OCI-LY1 (cell line): ENCODE results near the gene FBXO15.

ENCODE experiments used
- H2AFZ ChIP-seq: fragments of 200-600 bp; sonication (generic), shearing (Covaris generic); 2 replicates; pipeline ENCODE4 v1.6.0; 2014; ENCODE audit warnings: antibody characterized with exemption, mild to moderate bottlenecking, low read length
- H3F3A ChIP-seq: fragments of 200-600 bp; sonication (generic), shearing (Covaris generic); 2 replicates; pipeline ENCODE4 v1.6.0; 2014; ENCODE audit warnings: mild to moderate bottlenecking, antibody characterized with exemption, low read length, moderate library complexity; ENCODE audit not compliant: insufficient read depth
- H3K27ac ChIP-seq: fragments of 200-600 bp; sonication (generic); 2 replicates; pipeline ENCODE4 v1.5.1; 2014; ENCODE audit warnings: low read length, mixed run types, mild to moderate bottlenecking, low read depth; ENCODE audit not compliant: poor library complexity, severe bottlenecking
- H3K27me3 ChIP-seq: fragments of 200-600 bp; sonication (generic); 2 replicates; pipeline ENCODE4 v1.6.0; 2014; ENCODE audit warnings: antibody characterized with exemption, mild to moderate bottlenecking, low read length, moderate library complexity; ENCODE audit not compliant: insufficient read depth
- H3K36me3 ChIP-seq: fragments of 200-600 bp; sonication (generic); 2 replicates; pipeline ENCODE4 v1.6.1; 2014; ENCODE audit warnings: mild to moderate bottlenecking, antibody characterized with exemption, low read length, moderate library complexity, mixed read lengths; ENCODE audit not compliant: insufficient read depth
- H3K4me1 ChIP-seq: fragments of 200-600 bp; sonication (generic); 2 replicates; pipeline ENCODE4 v1.5.1; 2014; ENCODE audit warnings: mild to moderate bottlenecking, low read length, moderate library complexity; ENCODE audit not compliant: insufficient read depth, severe bottlenecking
- H3K4me2 ChIP-seq: fragments of 200-600 bp; sonication (generic), shearing (Covaris generic); 2 replicates; pipeline ENCODE4 v1.6.1; 2014; ENCODE audit warnings: low read length
- H3K4me3 ChIP-seq: fragments of 200-600 bp; sonication (generic); 2 replicates; pipeline ENCODE4 v1.5.1; 2014; ENCODE audit warnings: low read length, low read depth, mild to moderate bottlenecking, mixed read lengths; ENCODE audit not compliant: poor library complexity, severe bottlenecking
- H3K79me2 ChIP-seq: fragments of 200-600 bp; shearing (Covaris generic); 2 replicates; pipeline ENCODE4 v1.6.1; 2016; ENCODE audit warnings: mixed run types, low read length, mixed read lengths; ENCODE audit not compliant: insufficient read depth
- H3K9ac ChIP-seq: fragments of 200-600 bp; sonication (generic), shearing (Covaris generic); 2 replicates; pipeline ENCODE4 v1.6.1; 2014; ENCODE audit warnings: mild to moderate bottlenecking, low read length, mixed read lengths
- H3K9me2 ChIP-seq: fragments of 200-600 bp; sonication (generic), shearing (Covaris generic); 2 replicates; pipeline ENCODE4 v1.6.1; 2014; ENCODE audit warnings: low read depth, mild to moderate bottlenecking, low read length, mixed read lengths
- H3K9me3 ChIP-seq: fragments of 200-600 bp; shearing (Covaris generic); 2 replicates; pipeline ENCODE4 v1.6.1; 2014; ENCODE audit warnings: low read length, mixed read lengths
- H4K20me1 ChIP-seq: fragments of 200-600 bp; sonication (generic), shearing (Covaris generic); 2 replicates; pipeline ENCODE4 v1.6.0; 2016; ENCODE audit warnings: mild to moderate bottlenecking, low read length; ENCODE audit not compliant: insufficient read depth
- CTCF ChIP-seq: fragments of 200-600 bp; sonication (generic), shearing (Covaris generic); IDR thresholded peaks from 2 replicates; pipeline ENCODE4 v1.5.1; 2017; ENCODE audit warnings: mild to moderate bottlenecking, antibody characterized with exemption, low read length, moderate library complexity, mixed read lengths
- EZH2 ChIP-seq: fragments of 200-600 bp; sonication (generic), shearing (Covaris generic); IDR thresholded peaks from 2 replicates; pipeline ENCODE4 v1.8.0; 2017; ENCODE audit warnings: borderline replicate concordance, mixed run types, mild to moderate bottlenecking, antibody characterized with exemption, low read length, moderate library complexity, mixed read lengths

Gene FBXO15

GRCh38 chr18:74113711-74114110 is 33.9 kb downstream of the FBXO15 start:
- Histone ChIP-seq H3K27me3 (no peaks in the 10 kb centered on the region), H3K79me2 (no peaks in the 10 kb centered on the region), H3K4me2 (no peak overlapping the region), H3K9me3 (no peaks in the 10 kb centered on the region), H3K4me1 (no peaks in the 10 kb centered on the region), H3K27ac (no peak overlapping the region), H3K9ac (no peak overlapping the region), H3F3A (no peaks in the 10 kb centered on the region), H3K36me3 (no peaks in the 10 kb centered on the region), H4K20me1 (no peaks in the 10 kb centered on the region), H2AFZ (no peak overlapping the region), H3K4me3 (no peak overlapping the region), H3K9me2 (no peaks in the 10 kb centered on the region)
- TF ChIP-seq EZH2 (no peak), CTCF (no peak)

- Histone ChIP-seq H3K4me1 (no peaks in the 10 kb centered on the region), H4K20me1 (no peaks in the 10 kb centered on the region), H3K27me3 (no peaks in the 10 kb centered on the region), H3K79me2 (no peaks in the 10 kb centered on the region), H3K9me3 (no peaks in the 10 kb centered on the region), H2AFZ (no peak overlapping the region), H3K4me2 (no peak overlapping the region), H3K36me3 (no peaks in the 10 kb centered on the region), H3F3A (no peaks in the 10 kb centered on the region), H3K9me2 (no peaks in the 10 kb centered on the region), H3K27ac (no peak overlapping the region), H3K4me3 (no peak overlapping the region), H3K9ac (no peak overlapping the region)
- TF ChIP-seq CTCF: no peak
- TF ChIP-seq EZH2: no peak
Measured at GRCh38 chr18:74110976-74111375, 36.7 kb downstream of the FBXO15 start.

- H3K9me2 ChIP-seq: no peaks in the 10 kb centered on the region
- no peak overlapping the region for H2AFZ ChIP-seq
- no peaks in the 10 kb centered on the region for H3K4me1 ChIP-seq
- no peak overlapping the region for H3K27ac ChIP-seq
- no peaks in the 10 kb centered on the region for H3K27me3 ChIP-seq
- TF ChIP-seq EZH2 (no peak), CTCF (no peak)
- H3K4me3 ChIP-seq: no peak overlapping the region
- H3K36me3 ChIP-seq: no peaks in the 10 kb centered on the region
- H4K20me1 ChIP-seq: no peaks in the 10 kb centered on the region
- no peak overlapping the region for H3K4me2 ChIP-seq
- H3K9ac ChIP-seq: no peak overlapping the region
- H3K79me2 ChIP-seq: no peaks in the 10 kb centered on the region
- no peaks in the 10 kb centered on the region for H3K9me3 ChIP-seq
- H3F3A ChIP-seq: no peaks in the 10 kb centered on the region
Measured at GRCh38 chr18:74110149-74110548, 37.5 kb downstream of the FBXO15 start.
